GM10266 (cell line): ENCODE data around the gene RAB35.
"Not testable (repeated sequence)": the region's sequence is repeated elsewhere in the genome, so short reads cannot be mapped to it uniquely, and the experiment has no call there.

ENCODE experiments used
- DNase-seq: peaks from one replicate; pipeline ENCODE4 v3.0.0; 2012; ENCODE audit errors: extremely low spot score
- TF ChIP-seq, protein P1 (sequence below): IDR thresholded peaks from 2 replicates; pipeline ENCODE4 v1.5.1; 2012; ENCODE audit warnings: mild to moderate bottlenecking, low read depth; ENCODE audit not compliant: control insufficient read depth, insufficient read depth; ENCODE audit errors: missing control alignments

Gene RAB35

GRCh38 chr12:120048263-120048662 is 68.3 kb downstream of the RAB35 start:
- TF ChIP-seq, protein P1, sequence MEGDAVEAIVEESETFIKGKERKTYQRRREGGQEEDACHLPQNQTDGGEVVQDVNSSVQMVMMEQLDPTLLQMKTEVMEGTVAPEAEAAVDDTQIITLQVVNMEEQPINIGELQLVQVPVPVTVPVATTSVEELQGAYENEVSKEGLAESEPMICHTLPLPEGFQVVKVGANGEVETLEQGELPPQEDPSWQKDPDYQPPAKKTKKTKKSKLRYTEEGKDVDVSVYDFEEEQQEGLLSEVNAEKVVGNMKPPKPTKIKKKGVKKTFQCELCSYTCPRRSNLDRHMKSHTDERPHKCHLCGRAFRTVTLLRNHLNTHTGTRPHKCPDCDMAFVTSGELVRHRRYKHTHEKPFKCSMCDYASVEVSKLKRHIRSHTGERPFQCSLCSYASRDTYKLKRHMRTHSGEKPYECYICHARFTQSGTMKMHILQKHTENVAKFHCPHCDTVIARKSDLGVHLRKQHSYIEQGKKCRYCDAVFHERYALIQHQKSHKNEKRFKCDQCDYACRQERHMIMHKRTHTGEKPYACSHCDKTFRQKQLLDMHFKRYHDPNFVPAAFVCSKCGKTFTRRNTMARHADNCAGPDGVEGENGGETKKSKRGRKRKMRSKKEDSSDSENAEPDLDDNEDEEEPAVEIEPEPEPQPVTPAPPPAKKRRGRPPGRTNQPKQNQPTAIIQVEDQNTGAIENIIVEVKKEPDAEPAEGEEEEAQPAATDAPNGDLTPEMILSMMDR, result no peak

DNA sequence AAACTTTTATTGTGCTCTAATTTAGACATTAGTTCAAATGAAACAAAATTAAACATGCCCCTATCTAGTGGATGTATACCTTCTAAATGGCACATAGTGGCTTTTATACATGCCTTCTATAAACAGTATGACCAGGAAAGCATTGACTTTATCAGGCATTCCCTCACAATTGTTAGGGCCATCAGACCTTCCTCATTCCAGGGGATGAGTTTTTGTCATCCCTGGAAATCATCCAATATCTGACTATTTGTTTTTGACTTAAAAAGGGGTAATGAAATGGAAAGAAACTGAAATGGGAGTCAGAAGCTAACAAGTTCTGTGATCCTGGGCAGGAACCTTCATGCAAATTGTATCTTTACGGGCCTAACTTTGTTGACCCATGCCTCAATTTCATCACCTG is 69.5 kb downstream of the RAB35 start:
- no peak for DNase-seq
- TF ChIP-seq, protein P1, result no peak

More at GRCh38 chr12:120048263-120048662, 68.3 kb downstream of the RAB35 start:
- DNase-seq, result no peak

- not testable (repeated sequence) for DNase-seq
These were observed 71.2 kb downstream of the RAB35 start for GRCh38 chr12:120045367-120045766.
